Measurements from ENCODE around the gene TOX2.

Gene TOX2

DNA sequence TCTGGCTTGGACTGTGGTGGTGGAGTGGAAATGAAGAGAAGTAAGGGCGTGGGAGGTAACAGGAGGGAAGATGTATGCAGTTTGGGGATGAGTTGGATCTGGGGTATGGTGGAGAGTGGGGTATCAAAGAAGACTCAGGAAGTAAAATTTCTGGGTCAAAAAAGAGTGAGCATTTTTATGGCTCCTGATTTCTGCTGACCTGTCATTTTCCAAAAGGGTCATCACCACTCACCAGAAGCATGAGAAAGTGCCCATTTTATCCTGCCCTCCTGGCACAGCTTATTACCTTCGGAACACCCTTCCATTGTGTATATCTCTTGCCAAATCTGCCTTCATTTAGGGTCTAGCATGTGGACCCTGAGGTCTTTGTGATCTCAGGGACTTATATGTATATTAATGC lies 17.3 kb downstream of the TOX2 start:
- no peak overlapping the region for H3K4me3 ChIP-seq (ENCODE audit: low read depth, low read length)
- TF ChIP-seq, protein P1, sequence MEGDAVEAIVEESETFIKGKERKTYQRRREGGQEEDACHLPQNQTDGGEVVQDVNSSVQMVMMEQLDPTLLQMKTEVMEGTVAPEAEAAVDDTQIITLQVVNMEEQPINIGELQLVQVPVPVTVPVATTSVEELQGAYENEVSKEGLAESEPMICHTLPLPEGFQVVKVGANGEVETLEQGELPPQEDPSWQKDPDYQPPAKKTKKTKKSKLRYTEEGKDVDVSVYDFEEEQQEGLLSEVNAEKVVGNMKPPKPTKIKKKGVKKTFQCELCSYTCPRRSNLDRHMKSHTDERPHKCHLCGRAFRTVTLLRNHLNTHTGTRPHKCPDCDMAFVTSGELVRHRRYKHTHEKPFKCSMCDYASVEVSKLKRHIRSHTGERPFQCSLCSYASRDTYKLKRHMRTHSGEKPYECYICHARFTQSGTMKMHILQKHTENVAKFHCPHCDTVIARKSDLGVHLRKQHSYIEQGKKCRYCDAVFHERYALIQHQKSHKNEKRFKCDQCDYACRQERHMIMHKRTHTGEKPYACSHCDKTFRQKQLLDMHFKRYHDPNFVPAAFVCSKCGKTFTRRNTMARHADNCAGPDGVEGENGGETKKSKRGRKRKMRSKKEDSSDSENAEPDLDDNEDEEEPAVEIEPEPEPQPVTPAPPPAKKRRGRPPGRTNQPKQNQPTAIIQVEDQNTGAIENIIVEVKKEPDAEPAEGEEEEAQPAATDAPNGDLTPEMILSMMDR (IDR thresholded peaks at IDR 0.05; ENCODE audit: borderline replicate concordance, insufficient read depth, low read depth, low read length), result no peak

DNA sequence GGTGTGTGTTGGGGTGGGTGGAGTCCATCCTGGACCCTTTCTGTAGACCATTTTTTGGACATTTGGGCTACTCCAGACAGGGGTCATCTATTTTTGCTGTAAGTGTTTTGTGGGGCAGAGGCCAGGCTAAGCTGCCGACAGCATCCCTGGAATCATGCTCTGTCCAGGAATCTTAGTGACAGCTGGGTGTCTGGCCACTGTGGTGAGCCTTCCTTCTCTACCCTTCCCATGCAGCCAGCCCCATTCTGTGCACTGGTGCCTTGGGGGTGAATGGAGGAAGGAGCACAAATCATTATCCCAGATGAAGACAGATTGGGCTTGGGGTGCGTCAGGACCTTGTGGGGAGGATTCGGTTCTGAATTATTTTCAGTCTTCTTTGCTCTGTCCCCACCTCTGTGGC lies 20.2 kb downstream of the TOX2 start:
- H3K4me3 ChIP-seq (ENCODE audit: low read depth, low read length), result no peak overlapping the region
- TF ChIP-seq, protein P1 (IDR thresholded peaks at IDR 0.05; ENCODE audit: borderline replicate concordance, insufficient read depth, low read depth, low read length), result no peak

DNA sequence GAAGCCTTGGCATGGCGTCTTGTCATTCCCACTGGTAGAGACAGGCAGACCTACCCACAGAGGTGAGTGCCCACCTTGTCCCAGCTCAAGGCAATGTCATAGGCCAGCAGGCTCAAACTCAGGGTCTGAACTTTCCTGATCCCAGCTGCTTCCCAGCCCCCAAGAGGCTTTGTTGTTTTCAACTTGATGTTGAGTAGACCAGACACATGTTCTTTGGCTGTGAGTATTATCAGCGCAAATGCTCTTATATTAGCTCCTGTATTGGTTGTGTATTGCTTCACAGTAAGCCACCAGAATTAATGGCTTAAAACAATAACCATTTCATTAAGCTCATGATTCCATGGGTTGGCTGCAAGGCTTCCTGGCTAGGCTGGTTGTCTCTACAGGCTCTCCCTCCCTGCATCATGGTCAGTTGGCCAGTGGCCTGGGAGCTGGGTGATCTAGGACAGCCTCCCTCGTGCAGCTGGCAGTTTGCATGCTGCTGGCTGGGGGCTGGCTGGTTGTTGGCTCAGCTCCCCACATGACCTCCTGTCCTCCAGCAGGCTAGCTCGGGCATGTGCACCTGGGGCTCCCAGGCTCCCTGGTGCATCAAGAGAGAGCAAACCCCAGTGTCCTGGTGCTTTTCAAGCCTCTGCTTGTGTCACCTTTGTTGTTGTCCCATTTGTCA lies 21.6 kb downstream of the TOX2 start:
- no peak overlapping the region for H3K4me3 ChIP-seq (ENCODE audit: low read depth, low read length)
- TF ChIP-seq, protein P1 (IDR thresholded peaks at IDR 0.05; ENCODE audit: borderline replicate concordance, insufficient read depth, low read depth, low read length), result no peak

DNA sequence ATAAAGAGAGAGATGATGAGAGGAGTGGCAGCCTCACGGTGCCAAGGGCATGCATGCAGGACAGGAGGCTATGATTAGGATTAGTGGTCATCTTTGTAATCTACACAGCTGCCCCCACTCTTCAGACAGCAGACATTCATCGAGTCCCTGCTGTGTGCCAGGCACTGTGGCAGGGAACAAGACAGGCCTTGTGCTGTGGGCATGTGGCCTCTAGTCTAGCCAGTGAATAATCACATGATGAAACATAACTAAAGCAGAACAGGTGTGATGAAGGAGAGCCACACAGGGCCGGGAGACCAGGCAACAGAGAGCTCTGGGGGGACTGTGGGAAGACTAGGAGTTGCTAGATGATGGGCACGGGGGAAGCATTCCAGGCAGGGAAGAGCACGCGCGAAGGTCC lies 22.2 kb downstream of the TOX2 start:
- TF ChIP-seq, protein P1 (IDR thresholded peaks at IDR 0.05; ENCODE audit: borderline replicate concordance, insufficient read depth, low read depth, low read length), result no peak
- H3K4me3 ChIP-seq (ENCODE audit: low read depth, low read length), result no peak overlapping the region

DNA sequence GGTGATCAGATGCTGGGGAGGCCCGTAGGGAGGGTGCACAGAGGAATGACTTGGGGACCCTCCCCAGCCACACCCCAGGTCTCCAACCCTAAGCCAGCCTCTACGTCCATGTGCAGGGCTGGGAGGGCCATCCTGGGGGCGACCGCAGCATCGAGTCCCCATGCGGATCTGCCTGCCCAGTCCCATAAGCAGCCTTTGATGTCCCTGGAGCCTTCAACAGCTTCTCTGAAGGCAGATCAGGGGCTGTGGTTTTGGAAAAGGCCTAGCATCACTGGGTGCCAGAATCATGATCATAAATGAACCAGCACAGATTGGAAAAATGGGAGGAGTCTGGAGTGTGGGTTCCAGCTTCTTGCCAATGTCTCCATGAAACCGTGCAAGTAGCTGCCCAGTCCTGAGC lies 22.9 kb downstream of the TOX2 start:
- H3K4me3 ChIP-seq (ENCODE audit: low read depth, low read length), result no peak overlapping the region
- TF ChIP-seq, protein P1 (IDR thresholded peaks at IDR 0.05; ENCODE audit: borderline replicate concordance, insufficient read depth, low read depth, low read length), result no peak

DNA sequence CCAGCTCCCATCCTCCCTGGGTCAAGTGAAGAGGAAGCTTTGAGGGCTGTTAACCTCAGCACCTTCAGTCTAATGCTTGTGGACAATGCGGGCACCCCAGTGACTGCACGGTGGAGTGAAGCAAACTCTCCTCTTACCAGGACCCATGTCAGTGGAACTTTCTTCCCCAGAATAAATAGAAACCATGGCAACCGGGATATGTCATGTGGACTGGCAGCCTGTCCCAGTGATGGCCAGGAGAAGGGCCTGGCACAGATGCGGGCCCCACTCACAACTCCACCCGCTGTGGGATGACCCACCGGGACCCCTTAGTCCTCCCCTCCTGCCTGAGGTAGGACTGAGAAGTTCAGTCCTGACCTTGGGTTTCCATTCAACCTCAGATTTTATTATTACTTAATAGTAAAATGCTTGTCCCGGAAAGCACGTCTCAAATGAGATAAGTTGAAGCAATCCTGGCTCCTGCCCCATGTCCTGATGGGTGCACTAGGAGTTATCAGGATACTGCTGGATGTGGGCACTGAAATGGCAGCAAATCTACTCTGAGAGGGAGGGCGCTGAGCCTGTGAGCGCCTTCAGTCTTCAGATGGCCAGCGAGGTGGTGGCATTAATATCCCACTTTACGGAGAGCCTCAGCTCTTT lies 23.5 kb downstream of the TOX2 start:
- TF ChIP-seq, protein P1 (IDR thresholded peaks at IDR 0.05; ENCODE audit: borderline replicate concordance, insufficient read depth, low read depth, low read length), result no peak
- no peak overlapping the region for H3K4me3 ChIP-seq (ENCODE audit: low read depth, low read length)

Data from GM12875 (cell line).